ENCODE data around the gene IGF1R. TPM values are rescaled to one million over a fixed set of nuclear protein-coding genes. Genes with fewer than 3 reads are reported as not detected.

The IGF1R gene
- total RNA-seq, 1 donor from 2014 or later, result 131 TPM

DNA sequence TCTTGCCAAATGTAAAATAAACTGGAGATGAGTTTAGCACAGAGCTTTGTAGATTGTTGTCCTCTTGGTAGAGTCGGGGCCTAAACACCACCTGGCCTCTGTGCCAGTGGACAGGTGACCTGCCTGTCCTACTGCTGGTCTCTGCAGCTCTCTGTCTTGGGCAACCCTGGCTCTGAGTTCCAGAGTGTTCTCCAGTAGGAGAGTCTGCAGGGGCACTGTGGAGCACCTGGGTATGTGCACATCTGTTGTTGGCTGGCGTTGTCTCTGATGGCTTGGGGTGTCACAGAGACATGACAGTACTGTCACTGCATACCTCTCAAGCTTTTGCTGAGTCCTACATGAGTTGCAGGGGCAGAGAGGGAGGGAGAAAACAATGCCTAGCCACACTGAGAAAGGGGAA, 112.6 kb downstream of the IGF1R start:
- TF ChIP-seq, protein P1, sequence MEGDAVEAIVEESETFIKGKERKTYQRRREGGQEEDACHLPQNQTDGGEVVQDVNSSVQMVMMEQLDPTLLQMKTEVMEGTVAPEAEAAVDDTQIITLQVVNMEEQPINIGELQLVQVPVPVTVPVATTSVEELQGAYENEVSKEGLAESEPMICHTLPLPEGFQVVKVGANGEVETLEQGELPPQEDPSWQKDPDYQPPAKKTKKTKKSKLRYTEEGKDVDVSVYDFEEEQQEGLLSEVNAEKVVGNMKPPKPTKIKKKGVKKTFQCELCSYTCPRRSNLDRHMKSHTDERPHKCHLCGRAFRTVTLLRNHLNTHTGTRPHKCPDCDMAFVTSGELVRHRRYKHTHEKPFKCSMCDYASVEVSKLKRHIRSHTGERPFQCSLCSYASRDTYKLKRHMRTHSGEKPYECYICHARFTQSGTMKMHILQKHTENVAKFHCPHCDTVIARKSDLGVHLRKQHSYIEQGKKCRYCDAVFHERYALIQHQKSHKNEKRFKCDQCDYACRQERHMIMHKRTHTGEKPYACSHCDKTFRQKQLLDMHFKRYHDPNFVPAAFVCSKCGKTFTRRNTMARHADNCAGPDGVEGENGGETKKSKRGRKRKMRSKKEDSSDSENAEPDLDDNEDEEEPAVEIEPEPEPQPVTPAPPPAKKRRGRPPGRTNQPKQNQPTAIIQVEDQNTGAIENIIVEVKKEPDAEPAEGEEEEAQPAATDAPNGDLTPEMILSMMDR (IDR thresholded peaks at IDR 0.05; ENCODE audit: unreplicated experiment), result no peak
- Mint-ChIP-seq H3K27me3 (ENCODE audit: unreplicated experiment) (no peaks in the 10 kb centered on the region), H3K4me1 (ENCODE audit: unreplicated experiment) (peaks cover 48% of the 10 kb centered on the region), H3K27ac (ENCODE audit: unreplicated experiment) (no peak overlapping the region), H3K4me3 (ENCODE audit: unreplicated experiment) (peak overlapping the region; percentile 3), H3K9me3 (ENCODE audit: unreplicated experiment) (no peaks in the 10 kb centered on the region), H3K36me3 (ENCODE audit: low read depth, unreplicated experiment) (no peaks in the 10 kb centered on the region)
- DNase-seq (ENCODE audit: low spot score), result no peak

DNA sequence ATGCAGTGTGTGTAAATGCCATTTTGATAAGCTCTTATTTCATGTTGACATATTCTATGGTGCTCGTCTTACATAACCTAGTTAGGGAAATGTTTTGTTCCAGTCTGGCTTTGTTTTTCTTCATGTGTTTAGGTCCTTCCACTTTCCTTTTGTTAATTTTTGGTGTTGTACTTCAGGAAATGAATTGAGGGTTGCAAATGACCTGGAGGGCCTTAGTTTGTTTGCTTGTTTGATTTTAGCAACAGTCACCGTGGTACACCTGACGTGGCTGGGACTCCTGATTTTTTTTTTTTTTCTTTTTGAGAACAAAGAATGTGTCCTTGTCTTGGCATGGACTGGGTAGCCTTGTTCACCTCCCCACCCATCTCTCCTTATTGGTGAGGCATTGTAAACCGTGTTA, 114.8 kb downstream of the IGF1R start:
- Mint-ChIP-seq H3K27ac (ENCODE audit: unreplicated experiment) (peak overlapping the region; percentile 74), H3K27me3 (ENCODE audit: unreplicated experiment) (no peaks in the 10 kb centered on the region), H3K36me3 (ENCODE audit: low read depth, unreplicated experiment) (no peaks in the 10 kb centered on the region), H3K9me3 (ENCODE audit: unreplicated experiment) (no peaks in the 10 kb centered on the region), H3K4me1 (ENCODE audit: unreplicated experiment) (peaks cover 54% of the 10 kb centered on the region), H3K4me3 (ENCODE audit: unreplicated experiment) (no peak overlapping the region)
- DNase-seq (ENCODE audit: low spot score), result no peak
- TF ChIP-seq, protein P1 (IDR thresholded peaks at IDR 0.05; ENCODE audit: unreplicated experiment), result no peak

DNA sequence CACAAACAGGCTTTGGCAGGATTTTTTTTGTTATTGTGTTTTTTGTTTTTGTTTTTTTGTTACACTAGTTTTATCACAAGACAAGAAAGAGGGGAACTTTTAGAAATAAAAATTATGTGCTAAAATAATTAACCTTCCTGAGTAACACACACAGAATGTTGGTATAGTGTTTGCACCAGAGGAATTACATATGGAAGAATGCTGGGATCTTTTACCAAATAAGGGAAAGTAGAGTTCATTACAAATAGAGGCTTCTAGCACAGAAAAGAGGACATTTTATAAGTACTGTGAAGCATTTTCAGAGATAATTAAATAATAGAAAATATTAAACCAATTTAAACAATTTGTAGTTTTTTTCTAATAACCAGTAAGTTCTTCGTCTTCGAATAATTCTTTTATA, 116.0 kb downstream of the IGF1R start:
- Mint-ChIP-seq H3K9me3 (ENCODE audit: unreplicated experiment) (no peaks in the 10 kb centered on the region), H3K27me3 (ENCODE audit: unreplicated experiment) (no peaks in the 10 kb centered on the region), H3K4me3 (ENCODE audit: unreplicated experiment) (no peak overlapping the region), H3K4me1 (ENCODE audit: unreplicated experiment) (peaks cover 46% of the 10 kb centered on the region), H3K36me3 (ENCODE audit: low read depth, unreplicated experiment) (no peaks in the 10 kb centered on the region), H3K27ac (ENCODE audit: unreplicated experiment) (peak overlapping the region; percentile 34)
- TF ChIP-seq, protein P1 (IDR thresholded peaks at IDR 0.05; ENCODE audit: unreplicated experiment), result no peak
- no peak for DNase-seq (ENCODE audit: low spot score)

DNA sequence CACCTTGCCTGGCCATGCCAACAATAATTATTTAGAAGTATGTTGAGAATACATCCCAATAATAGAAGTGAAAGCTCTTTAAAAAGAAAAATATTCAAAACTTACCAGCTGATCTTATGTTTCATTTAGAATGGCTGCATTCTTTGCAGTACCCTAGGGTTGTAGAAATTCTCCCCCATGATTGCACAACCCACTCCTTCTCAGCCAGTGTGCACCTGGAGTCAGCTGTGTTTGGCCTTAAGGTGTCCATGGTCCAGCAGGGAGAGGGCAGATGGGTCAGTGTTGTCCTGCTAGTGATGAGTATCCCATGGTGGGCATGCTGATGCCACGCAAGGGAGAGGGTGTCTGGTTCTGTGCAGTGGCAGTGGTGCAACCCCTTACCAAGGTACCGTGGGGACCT, 117.3 kb downstream of the IGF1R start:
- peaks cover 53% of the 10 kb centered on the region for H3K4me1 Mint-ChIP-seq (ENCODE audit: unreplicated experiment)
- no peak overlapping the region for H3K4me3 Mint-ChIP-seq (ENCODE audit: unreplicated experiment)
- TF ChIP-seq, protein P1 (IDR thresholded peaks at IDR 0.05; ENCODE audit: unreplicated experiment), result no peak
- no peak for DNase-seq (ENCODE audit: low spot score)
- H3K36me3 Mint-ChIP-seq (ENCODE audit: low read depth, unreplicated experiment), result no peaks in the 10 kb centered on the region
- no peak overlapping the region for H3K27ac Mint-ChIP-seq (ENCODE audit: unreplicated experiment)
- no peaks in the 10 kb centered on the region for H3K27me3 Mint-ChIP-seq (ENCODE audit: unreplicated experiment)
- no peaks in the 10 kb centered on the region for H3K9me3 Mint-ChIP-seq (ENCODE audit: unreplicated experiment)

DNA sequence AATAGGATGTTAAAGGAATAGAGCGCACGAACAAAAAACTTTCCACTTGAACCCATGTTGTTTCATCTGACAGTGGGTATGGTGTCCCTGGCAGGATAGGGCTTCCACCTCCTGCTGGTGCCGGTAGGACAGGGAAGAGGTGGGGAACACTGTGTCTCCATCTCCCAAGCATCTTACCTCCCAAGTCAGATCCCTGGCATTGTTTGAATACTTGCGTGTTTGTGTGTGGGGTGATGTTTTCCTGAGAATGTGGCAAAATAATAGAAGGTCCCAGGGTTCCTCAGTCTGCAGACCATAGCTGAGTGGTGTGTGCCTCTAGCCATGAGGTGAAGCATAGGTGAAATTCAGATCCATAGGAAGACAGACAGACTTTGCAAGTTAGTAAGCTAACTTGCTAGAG, 119.4 kb downstream of the IGF1R start:
- TF ChIP-seq, protein P1 (IDR thresholded peaks at IDR 0.05; ENCODE audit: unreplicated experiment), result no peak
- no peaks in the 10 kb centered on the region for H3K9me3 Mint-ChIP-seq (ENCODE audit: unreplicated experiment)
- H3K27ac Mint-ChIP-seq (ENCODE audit: unreplicated experiment), result peak overlapping the region; percentile 22
- no peak for DNase-seq (ENCODE audit: low spot score)
- H3K4me3 Mint-ChIP-seq (ENCODE audit: unreplicated experiment), result no peak overlapping the region
- H3K36me3 Mint-ChIP-seq (ENCODE audit: low read depth, unreplicated experiment), result no peaks in the 10 kb centered on the region
- H3K4me1 Mint-ChIP-seq (ENCODE audit: unreplicated experiment), result peaks cover 54% of the 10 kb centered on the region
- peaks cover 2% of the 10 kb centered on the region for H3K27me3 Mint-ChIP-seq (ENCODE audit: unreplicated experiment)

Measured in endothelial cell (in vitro differentiated cells).